HepG2 (cell line): ENCODE results near the gene HS3ST3B1.

Experiments
- EEA1 ChIP-seq: sonication (generic); formaldehyde crosslinking; IDR thresholded peaks from 2 replicates; pipeline ENCODE4 v1.5.1; 2020; ENCODE audit warnings: mild to moderate bottlenecking, missing genetic modification reagents, borderline replicate concordance
- FOXK1 ChIP-seq: sonication (generic); formaldehyde crosslinking; IDR thresholded peaks from 2 replicates; pipeline ENCODE4 v1.4.0; 2020; ENCODE audit warnings: low read depth, missing genetic modification reagents, borderline replicate concordance
- POLR2A ChIP-seq, 2 experiments: IDR thresholded peaks; 2 replicates each; pipeline ENCODE4 v1.6.1; 2011; ENCODE audit warnings: low read depth in 2 of 2, low read length in 2 of 2, mild to moderate bottlenecking in 1 of 2, moderate library complexity in 1 of 2; ENCODE audit not compliant: insufficient read depth in 1 of 2
- SMAD9 ChIP-seq: sonication (generic); formaldehyde crosslinking; IDR thresholded peaks from 2 replicates; pipeline ENCODE4 v1.5.1; 2020; ENCODE audit warnings: mild to moderate bottlenecking, missing genetic modification reagents

GRCh38 chr17:14302091-14302430, 1.2 kb downstream of the HS3ST3B1 start:
- TF ChIP-seq SMAD9 (CRISPR knock-in tag): no peak
- TF ChIP-seq POLR2A (IDR thresholded peaks at IDR 0.05; ENCODE audit: insufficient read depth in 1 of 2, low read depth in 2 of 2, low read length in 2 of 2): peak in 1 of 2 experiments; percentile 37; a peak in 1 of 4 replicates
- TF ChIP-seq EEA1: no peak
- TF ChIP-seq FOXK1 (CRISPR knock-in tag): no peak
